ENCODE results near the gene MAP1B.

- TF ChIP-seq CTCF (IDR thresholded peaks at IDR 0.05) (no peak), POLR2AphosphoS5 (IDR thresholded peaks at IDR 0.05) (no peak), POLR2A (IDR thresholded peaks at IDR 0.05) (no peak)
These were observed 28.0 kb upstream of the MAP1B start for GRCh38 chr5:72079288-72079687.
